Epithelial cell of esophagus (primary cell): ENCODE data around the gene PDHB.

Experiments used
- DNase-seq: peaks from one replicate; pipeline ENCODE4 v3.0.0; 2010; ENCODE audit warnings: low read depth
- H3K4me3 ChIP-seq: 2 replicates; pipeline ENCODE4 v1.5.1; 2011; ENCODE audit warnings: mild to moderate bottlenecking, low read length, control low read depth
- TF ChIP-seq, protein P1 (sequence below): IDR thresholded peaks from 2 replicates; pipeline ENCODE4 v1.5.1; 2011; ENCODE audit warnings: low read depth, mild to moderate bottlenecking, low read length, control low read depth, inconsistent platforms; ENCODE audit not compliant: insufficient read depth; ENCODE audit errors: missing control alignments

PDHB gene

DNA sequence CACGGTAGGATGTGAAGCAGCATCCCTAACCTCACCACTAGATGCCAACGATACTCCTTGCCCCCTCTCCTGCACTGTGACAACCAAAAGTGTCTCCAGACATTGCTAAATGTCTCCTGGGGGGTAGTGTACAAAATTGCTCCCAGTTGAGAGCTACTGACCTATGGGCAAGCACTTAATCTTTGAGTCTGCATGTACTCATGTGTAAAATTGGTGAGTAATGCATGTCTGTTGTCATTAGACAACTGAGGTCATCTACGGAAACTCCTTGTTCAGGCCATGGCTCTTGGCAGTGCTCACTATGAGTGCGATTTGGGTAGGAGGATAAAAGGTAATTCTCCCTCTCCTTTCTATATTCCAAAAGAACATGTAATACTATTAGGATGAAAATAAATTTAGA, 29.2 kb downstream of the PDHB start:
- no peak overlapping the region for H3K4me3 ChIP-seq
- peak; percentile 84 for DNase-seq
- TF ChIP-seq, protein P1, sequence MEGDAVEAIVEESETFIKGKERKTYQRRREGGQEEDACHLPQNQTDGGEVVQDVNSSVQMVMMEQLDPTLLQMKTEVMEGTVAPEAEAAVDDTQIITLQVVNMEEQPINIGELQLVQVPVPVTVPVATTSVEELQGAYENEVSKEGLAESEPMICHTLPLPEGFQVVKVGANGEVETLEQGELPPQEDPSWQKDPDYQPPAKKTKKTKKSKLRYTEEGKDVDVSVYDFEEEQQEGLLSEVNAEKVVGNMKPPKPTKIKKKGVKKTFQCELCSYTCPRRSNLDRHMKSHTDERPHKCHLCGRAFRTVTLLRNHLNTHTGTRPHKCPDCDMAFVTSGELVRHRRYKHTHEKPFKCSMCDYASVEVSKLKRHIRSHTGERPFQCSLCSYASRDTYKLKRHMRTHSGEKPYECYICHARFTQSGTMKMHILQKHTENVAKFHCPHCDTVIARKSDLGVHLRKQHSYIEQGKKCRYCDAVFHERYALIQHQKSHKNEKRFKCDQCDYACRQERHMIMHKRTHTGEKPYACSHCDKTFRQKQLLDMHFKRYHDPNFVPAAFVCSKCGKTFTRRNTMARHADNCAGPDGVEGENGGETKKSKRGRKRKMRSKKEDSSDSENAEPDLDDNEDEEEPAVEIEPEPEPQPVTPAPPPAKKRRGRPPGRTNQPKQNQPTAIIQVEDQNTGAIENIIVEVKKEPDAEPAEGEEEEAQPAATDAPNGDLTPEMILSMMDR = no peak

DNA sequence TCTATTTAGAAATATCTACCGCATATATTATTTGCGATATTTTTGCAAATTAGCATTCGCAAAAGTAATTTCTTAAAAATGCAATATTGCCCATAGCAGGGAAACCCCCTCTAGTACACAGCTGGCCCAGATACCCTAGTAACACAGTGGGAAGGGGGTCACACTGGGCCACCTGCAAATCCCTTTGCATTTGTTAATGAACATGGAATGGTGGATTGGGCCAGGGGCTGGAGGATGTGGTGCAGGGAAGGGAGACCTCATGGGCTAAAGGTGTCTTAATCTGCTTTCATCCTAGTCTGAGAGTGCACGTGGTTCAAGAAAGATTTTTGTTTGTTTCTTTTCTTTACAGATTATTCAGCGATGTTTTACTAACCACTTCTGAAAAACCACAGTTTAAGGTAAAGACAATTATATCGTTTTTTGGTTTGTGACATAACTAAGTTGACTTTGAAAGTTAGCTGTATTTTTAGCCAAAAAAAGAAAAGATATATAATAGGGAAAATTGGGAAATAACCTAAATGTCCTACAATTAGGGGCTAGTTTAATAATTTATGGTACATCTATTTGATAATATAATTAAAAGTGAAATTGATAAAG, 30.0 kb downstream of the PDHB start:
- no peak overlapping the region for H3K4me3 ChIP-seq
- TF ChIP-seq, protein P1 = no peak
- no peak for DNase-seq

- TF ChIP-seq, protein P1 = no peak
- DNase-seq = no peak
- H3K4me3 ChIP-seq = no peak overlapping the region
These were observed 34.8 kb downstream of the PDHB start for GRCh38 chr3:58398669-58399333.

DNA sequence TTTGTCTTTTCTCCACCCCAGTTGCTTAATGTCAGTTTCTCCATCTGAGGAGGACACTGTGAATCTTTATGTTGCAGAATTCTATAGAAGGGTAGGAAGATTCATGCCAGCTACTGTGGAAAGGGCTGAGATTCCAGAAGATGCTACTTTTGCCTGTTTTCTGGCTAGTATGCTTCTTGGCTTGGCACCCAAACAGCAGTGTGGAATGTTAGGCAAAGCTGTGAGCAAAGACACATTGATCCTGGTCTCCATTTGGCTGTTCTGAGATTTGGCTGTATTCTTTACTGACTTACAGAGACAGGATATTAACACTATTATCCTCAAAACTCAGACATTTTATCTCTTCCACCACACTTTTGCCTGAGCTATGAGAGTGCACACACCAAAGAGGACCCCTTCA, 39.3 kb downstream of the PDHB start:
- no peak for DNase-seq
- TF ChIP-seq, protein P1 = no peak
- no peak overlapping the region for H3K4me3 ChIP-seq

DNA sequence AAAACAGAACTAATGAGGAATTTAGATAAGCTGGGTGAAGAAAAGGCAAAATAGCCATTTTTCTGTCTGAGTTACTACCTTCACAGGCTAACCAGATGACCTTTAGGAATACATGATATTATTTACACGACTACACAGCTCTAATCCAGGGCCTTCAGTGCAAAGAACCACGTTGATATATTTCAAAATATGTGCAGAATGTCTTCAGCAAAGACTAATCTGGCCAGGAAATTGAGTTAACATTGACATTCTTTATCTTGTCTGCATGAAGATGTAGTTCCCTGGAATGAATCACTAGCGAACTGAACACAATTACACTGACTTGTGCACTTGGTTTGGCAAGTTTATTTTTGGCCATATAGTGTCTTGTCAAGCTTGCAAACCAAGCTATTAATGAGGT, 41.5 kb downstream of the PDHB start:
- DNase-seq = no peak
- TF ChIP-seq, protein P1 = no peak
- H3K4me3 ChIP-seq = no peak overlapping the region

DNA sequence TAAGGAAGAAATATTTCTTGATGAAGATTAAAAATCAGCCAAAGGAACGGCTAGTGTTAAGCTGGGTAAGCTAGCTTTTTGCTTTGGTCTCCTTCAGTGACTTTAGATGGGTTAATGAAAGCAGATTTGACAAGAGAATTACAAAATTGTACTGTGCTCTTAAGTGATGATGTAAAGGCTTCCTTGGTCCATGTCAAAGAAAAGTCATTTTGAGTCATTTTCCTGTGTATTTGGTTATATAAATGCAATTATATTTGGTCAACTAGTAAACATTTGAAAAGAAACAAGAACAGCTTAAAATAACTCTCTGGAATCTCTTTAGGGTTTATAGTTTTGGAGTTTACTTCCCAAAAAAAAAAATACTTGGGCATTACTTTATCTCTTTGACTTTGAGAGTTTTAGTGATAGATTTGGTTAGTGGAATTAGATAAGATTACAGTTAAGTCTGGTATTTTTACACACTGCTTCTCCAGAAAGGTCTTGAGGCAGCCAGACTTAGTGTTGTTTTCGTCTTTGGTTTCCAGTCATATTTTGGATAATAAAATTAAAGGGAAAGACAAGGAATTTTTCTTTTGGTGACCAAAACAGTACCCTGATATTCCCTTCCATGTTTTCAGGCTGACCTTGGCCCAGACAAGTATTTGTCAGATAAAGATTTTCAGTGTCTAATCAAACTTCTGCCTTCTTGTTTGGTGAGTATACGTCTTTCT, 42.3 kb downstream of the PDHB start:
- TF ChIP-seq, protein P1 = no peak
- H3K4me3 ChIP-seq = no peak overlapping the region
- no peak for DNase-seq
